Activated CD4-positive, alpha-beta T cell treated with anti-CD3 and anti-CD28 coated beads for 36 hours (primary cell): Measurements from ENCODE around the gene PRKCE. TPM values are rescaled to one million over a fixed set of nuclear protein-coding genes. Genes with fewer than 3 reads are reported as not detected.

Experiments used
- ATAC-seq: fragments of 200-7000 bp; cut with Tn5 transposase; one replicate; pipeline ENCODE4 v1.10.0; 2021; ENCODE audit warnings: mild to moderate bottlenecking, moderate library complexity
- CTCF ChIA-PET: fragments of 350-600 bp; sonication (Branson Sonifier 250); formaldehyde crosslinking; loops from one replicate; lab custom pipeline; 2021; ENCODE audit warnings: antibody characterized with exemption; lab: Charles Lee
- POLR2A ChIA-PET: fragments of 350-600 bp; sonication (Branson Sonifier 250); formaldehyde crosslinking; loops from one replicate; lab custom pipeline; 2021; ENCODE audit warnings: antibody characterized with exemption, inconsistent platforms; lab: Charles Lee
- DNase-seq: peaks from one replicate; pipeline ENCODE4 v3.0.0-alpha.2; 2020
- H3K27ac Mint-ChIP-seq: one replicate; pipeline ENCODE4 v1.8.0; 2021; ENCODE audit warnings: mixed read lengths
- H3K27me3 Mint-ChIP-seq: one replicate; pipeline ENCODE4 v1.8.0; 2021; ENCODE audit warnings: mixed read lengths
- H3K36me3 Mint-ChIP-seq: one replicate; pipeline ENCODE4 v1.8.0; 2021; ENCODE audit warnings: low read depth, mixed read lengths
- H3K4me1 Mint-ChIP-seq: one replicate; pipeline ENCODE4 v1.8.0; 2021; ENCODE audit warnings: mixed read lengths
- H3K4me3 Mint-ChIP-seq: one replicate; pipeline ENCODE4 v1.8.0; 2021; ENCODE audit warnings: mild to moderate bottlenecking, moderate library complexity, mixed read lengths
- H3K9me3 Mint-ChIP-seq: one replicate; pipeline ENCODE4 v1.8.0; 2021; ENCODE audit warnings: low read depth, mixed read lengths
- intact Hi-C, 2 experiments: fragments of 100-400 bp; cut with DNase I in 1 of 2; cut with micrococcal nuclease in 1 of 2; formaldehyde crosslinking; loops; one replicate each; pipeline versions ENCODE4 v1.14.2 to v1.15.1; 2022 to 2024; cut with DNase I, micrococcal nuclease
- total RNA-seq, 2 experiments: library from RNA; stranded (reverse); gene quantifications; one replicate each; pipeline ENCODE4 v1.2.3, GENCODE V29; 2021

Gene PRKCE
- total RNA-seq, 2 experiments from 2014 or later: 9.0 to 13.2 TPM

- Mint-ChIP-seq H3K4me3 (no peak overlapping the region), H3K4me1 (peaks cover 6% of the 10 kb centered on the region), H3K9me3 (peaks cover 10% of the 10 kb centered on the region), H3K27me3 (no peaks in the 10 kb centered on the region), H3K36me3 (peaks cover 9% of the 10 kb centered on the region), H3K27ac (no peak overlapping the region)
- POLR2A ChIA-PET: no interaction called here
- peak; percentile 84 for ATAC-seq
- CTCF ChIA-PET: interaction anchor here (1.1 kb wide), 1 partner anchor 36 kb away, joined by 5 read pairs; no protein-coding TSS in a partner anchor
- peak; percentile 40 for DNase-seq
- intact Hi-C loops: no loop called here
These were observed 447.2 kb downstream of the PRKCE start for GRCh38 chr2:46098621-46099062.

- intact Hi-C loops: no loop called here
- no peak for DNase-seq
- ATAC-seq: no peak
- Mint-ChIP-seq H3K27me3 (no peaks in the 10 kb centered on the region), H3K36me3 (peaks cover 16% of the 10 kb centered on the region), H3K9me3 (peaks cover 21% of the 10 kb centered on the region), H3K4me1 (peaks cover 6% of the 10 kb centered on the region), H3K4me3 (no peak overlapping the region), H3K27ac (no peak overlapping the region)
- POLR2A ChIA-PET: no interaction called here
- CTCF ChIA-PET: interaction anchor here (0.6 to 0.8 kb wide), 2 partner anchors 38 to 72 kb away, joined by 3 read pairs; no protein-coding TSS in a partner anchor
These were observed 450.2 kb downstream of the PRKCE start for GRCh38 chr2:46101557-46102220.

DNA sequence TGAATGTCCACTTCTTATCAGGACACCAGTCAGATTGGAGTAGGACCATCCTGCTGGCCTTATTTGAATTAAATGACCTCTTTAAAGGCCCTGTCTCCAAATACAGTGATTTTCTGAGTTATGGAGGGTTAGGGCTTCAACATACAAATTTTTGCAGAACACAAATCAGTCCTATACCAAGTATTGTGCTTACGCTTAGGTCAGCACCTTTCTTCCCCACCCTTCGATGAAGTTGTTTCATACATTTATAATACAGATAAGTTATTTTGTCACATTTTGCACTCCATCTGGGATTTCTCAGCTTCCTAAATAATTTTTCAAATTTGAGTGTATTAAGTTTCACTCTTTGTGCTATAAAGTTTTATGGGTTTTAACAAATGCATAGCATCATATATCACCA is 455.2 kb downstream of the PRKCE start:
- Mint-ChIP-seq H3K36me3 (peaks cover 14% of the 10 kb centered on the region), H3K4me3 (no peak overlapping the region), H3K4me1 (no peaks in the 10 kb centered on the region), H3K9me3 (peaks cover 21% of the 10 kb centered on the region), H3K27me3 (no peaks in the 10 kb centered on the region), H3K27ac (no peak overlapping the region)
- CTCF ChIA-PET: no interaction called here
- POLR2A ChIA-PET: no interaction called here
- ATAC-seq (no peak), DNase-seq (no peak)
- intact Hi-C loops: no loop called here

DNA sequence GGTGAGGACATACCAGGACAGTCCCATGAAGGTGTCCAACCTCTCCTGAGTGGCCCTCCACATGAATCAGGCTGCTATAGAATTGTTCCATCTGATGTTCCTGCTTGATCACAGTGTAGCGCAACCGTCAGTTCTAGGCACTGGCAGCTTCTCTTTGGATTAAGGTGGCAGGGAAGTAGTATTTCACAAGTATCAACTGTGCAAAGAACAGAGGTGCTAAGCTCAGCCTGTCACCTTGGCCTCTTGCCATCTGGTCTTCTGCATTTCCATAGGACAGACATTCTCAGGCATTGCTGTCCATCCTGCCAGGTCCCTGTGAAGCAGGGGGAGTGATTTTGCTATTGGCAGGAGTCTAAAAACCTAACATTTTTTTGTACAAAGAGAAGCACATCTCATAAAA is 463.5 kb downstream of the PRKCE start:
- no peaks in the 10 kb centered on the region for H3K27me3 Mint-ChIP-seq
- CTCF ChIA-PET: no interaction called here
- H3K27ac Mint-ChIP-seq: no peak overlapping the region
- DNase-seq: no peak
- H3K4me1 Mint-ChIP-seq: no peaks in the 10 kb centered on the region
- H3K9me3 Mint-ChIP-seq: no peaks in the 10 kb centered on the region
- H3K4me3 Mint-ChIP-seq: no peak overlapping the region
- intact Hi-C loops: no loop called here
- H3K36me3 Mint-ChIP-seq: no peaks in the 10 kb centered on the region
- no peak for ATAC-seq
- POLR2A ChIA-PET: no interaction called here

GRCh38 chr2:46116150-46116549 is 464.7 kb downstream of the PRKCE start:
- H3K4me1 Mint-ChIP-seq: no peaks in the 10 kb centered on the region
- DNase-seq (no peak), ATAC-seq (no peak)
- POLR2A ChIA-PET: no interaction called here
- no peaks in the 10 kb centered on the region for H3K27me3 Mint-ChIP-seq
- intact Hi-C loops: no loop called here
- CTCF ChIA-PET: no interaction called here
- no peak overlapping the region for H3K4me3 Mint-ChIP-seq
- H3K9me3 Mint-ChIP-seq: no peaks in the 10 kb centered on the region
- H3K36me3 Mint-ChIP-seq: no peaks in the 10 kb centered on the region
- H3K27ac Mint-ChIP-seq: no peak overlapping the region

DNA sequence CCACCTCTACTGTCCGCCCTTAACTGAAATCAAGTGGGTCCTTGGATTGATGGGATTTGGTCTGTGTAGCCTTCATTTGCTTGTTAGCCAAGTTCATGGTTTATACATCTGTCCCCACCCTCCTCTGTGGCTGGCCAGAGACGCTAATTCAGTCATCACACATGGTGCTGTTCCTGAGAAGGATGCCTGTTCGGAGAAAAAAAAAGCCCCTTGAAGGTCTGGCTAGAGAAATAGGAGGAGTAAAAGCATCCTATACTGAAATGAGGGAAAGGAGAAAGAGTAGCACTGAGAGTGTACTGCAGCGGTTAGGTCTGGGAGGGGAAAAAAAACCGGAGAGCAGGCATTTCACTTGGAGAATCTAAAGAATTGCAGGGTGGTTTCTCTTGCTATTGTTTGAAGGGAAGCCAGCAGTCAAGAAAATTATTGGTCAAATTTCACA is 465.1 kb downstream of the PRKCE start:
- no peaks in the 10 kb centered on the region for H3K27me3 Mint-ChIP-seq
- no peak for DNase-seq
- intact Hi-C loops: no loop called here
- H3K4me1 Mint-ChIP-seq: no peaks in the 10 kb centered on the region
- POLR2A ChIA-PET: no interaction called here
- no peak for ATAC-seq
- H3K9me3 Mint-ChIP-seq: no peaks in the 10 kb centered on the region
- H3K36me3 Mint-ChIP-seq: no peaks in the 10 kb centered on the region
- H3K27ac Mint-ChIP-seq: no peak overlapping the region
- H3K4me3 Mint-ChIP-seq: no peak overlapping the region
- CTCF ChIA-PET: no interaction called here

DNA sequence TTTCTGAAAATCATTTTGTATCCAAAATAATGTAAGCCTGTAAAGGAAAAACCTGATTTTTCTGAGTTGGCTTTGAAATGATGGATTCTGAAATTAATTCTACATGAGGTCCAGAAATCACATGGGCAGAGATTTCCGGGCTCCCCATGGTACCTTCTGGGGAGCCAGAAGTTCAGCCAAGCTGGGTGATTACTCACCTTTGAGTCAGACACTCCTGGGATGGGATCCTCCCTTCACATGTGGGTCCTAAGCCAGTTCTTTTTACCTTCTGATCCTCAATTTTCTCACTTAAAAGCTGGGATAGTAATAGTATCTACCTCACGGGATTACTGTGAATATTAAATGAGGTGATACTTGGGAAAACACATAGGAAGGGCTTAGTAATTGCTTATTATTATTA is 465.9 kb downstream of the PRKCE start:
- no peak for DNase-seq
- intact Hi-C loops: no loop called here
- no peaks in the 10 kb centered on the region for H3K4me1 Mint-ChIP-seq
- no peak overlapping the region for H3K4me3 Mint-ChIP-seq
- ChIA-PET CTCF (interaction anchor here (0.7 to 1.2 kb wide), 3 partner anchors 21 to 55 kb away, joined by 3 read pairs; no protein-coding TSS in a partner anchor), POLR2A (no interaction called here)
- no peak overlapping the region for H3K27ac Mint-ChIP-seq
- no peaks in the 10 kb centered on the region for H3K36me3 Mint-ChIP-seq
- no peaks in the 10 kb centered on the region for H3K27me3 Mint-ChIP-seq
- no peaks in the 10 kb centered on the region for H3K9me3 Mint-ChIP-seq
- no peak for ATAC-seq

DNA sequence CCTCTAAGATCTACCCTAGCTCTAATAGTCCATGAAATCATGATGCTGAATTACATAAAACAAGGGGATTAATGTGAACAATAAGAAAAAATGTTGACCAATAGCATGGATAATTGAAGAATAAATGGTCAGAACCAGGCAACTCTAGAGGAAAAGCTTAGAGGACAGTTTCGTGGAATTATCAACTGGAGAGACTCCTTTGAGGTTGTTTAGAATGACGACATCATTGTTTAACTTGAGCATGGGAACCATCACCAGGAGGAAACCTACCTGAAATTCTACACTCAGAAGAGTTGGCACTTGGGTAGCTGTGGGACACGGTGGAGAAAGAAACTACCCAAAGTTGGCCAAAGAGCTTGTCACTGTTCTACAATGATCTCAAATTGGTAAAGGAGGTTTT is 466.5 kb downstream of the PRKCE start:
- DNase-seq (no peak), ATAC-seq (no peak)
- ChIA-PET POLR2A (no interaction called here), CTCF (interaction anchor here (0.7 to 1.2 kb wide), 3 partner anchors 22 to 55 kb away, joined by 3 read pairs; no protein-coding TSS in a partner anchor)
- Mint-ChIP-seq H3K27ac (no peak overlapping the region), H3K9me3 (no peaks in the 10 kb centered on the region), H3K27me3 (no peaks in the 10 kb centered on the region), H3K36me3 (no peaks in the 10 kb centered on the region), H3K4me3 (no peak overlapping the region), H3K4me1 (no peaks in the 10 kb centered on the region)
- intact Hi-C loops: no loop called here

GRCh38 chr2:46118656-46119371 is 467.3 kb downstream of the PRKCE start:
- H3K9me3 Mint-ChIP-seq: no peaks in the 10 kb centered on the region
- POLR2A ChIA-PET: no interaction called here
- no peaks in the 10 kb centered on the region for H3K4me1 Mint-ChIP-seq
- no peaks in the 10 kb centered on the region for H3K27me3 Mint-ChIP-seq
- DNase-seq (no peak), ATAC-seq (no peak)
- no peaks in the 10 kb centered on the region for H3K36me3 Mint-ChIP-seq
- no peak overlapping the region for H3K4me3 Mint-ChIP-seq
- no peak overlapping the region for H3K27ac Mint-ChIP-seq
- intact Hi-C loops: no loop called here
- CTCF ChIA-PET: interaction anchor here (0.6 to 0.7 kb wide), 2 partner anchors 34 to 41 kb away, joined by 3 to 5 read pairs; no protein-coding TSS in a partner anchor

DNA sequence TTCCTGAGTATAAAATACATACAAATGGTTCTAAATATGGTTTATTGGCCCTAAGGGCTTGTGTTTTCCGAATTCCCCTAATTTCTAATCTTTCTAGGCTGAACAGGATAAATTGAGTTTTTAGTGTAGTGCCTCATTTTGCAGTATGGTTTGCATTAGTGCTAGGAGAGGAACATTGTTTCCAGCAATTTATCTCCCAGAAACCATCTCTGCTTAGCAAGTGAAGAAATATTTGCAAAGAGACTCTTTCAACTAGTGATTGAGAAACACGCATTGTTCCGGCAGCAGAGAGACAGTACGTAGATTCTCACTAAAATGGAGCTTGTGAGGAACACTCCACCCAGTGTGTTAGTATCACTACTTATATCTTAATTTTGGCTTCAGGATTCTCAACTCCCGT is 468.0 kb downstream of the PRKCE start:
- no peaks in the 10 kb centered on the region for H3K27me3 Mint-ChIP-seq
- no peak overlapping the region for H3K4me3 Mint-ChIP-seq
- CTCF ChIA-PET: interaction anchor here (0.6 to 1.9 kb wide), 3 partner anchors 10 to 42 kb away, joined by 3 to 7 read pairs (median 5); no protein-coding TSS in a partner anchor
- no peak overlapping the region for H3K27ac Mint-ChIP-seq
- intact Hi-C loops: no loop called here
- DNase-seq (no peak), ATAC-seq (no peak)
- POLR2A ChIA-PET: no interaction called here
- no peaks in the 10 kb centered on the region for H3K4me1 Mint-ChIP-seq
- H3K9me3 Mint-ChIP-seq: no peaks in the 10 kb centered on the region
- no peaks in the 10 kb centered on the region for H3K36me3 Mint-ChIP-seq

- Mint-ChIP-seq H3K4me3 (no peak overlapping the region), H3K27ac (no peak overlapping the region), H3K27me3 (no peaks in the 10 kb centered on the region), H3K4me1 (no peaks in the 10 kb centered on the region), H3K36me3 (no peaks in the 10 kb centered on the region), H3K9me3 (no peaks in the 10 kb centered on the region)
- ChIA-PET CTCF (interaction anchor here (1.9 kb wide), 1 partner anchor 8 kb away, joined by 7 read pairs; no protein-coding TSS in a partner anchor), POLR2A (no interaction called here)
- DNase-seq (no peak), ATAC-seq (no peak)
- intact Hi-C loops: no loop called here
These were observed 469.5 kb downstream of the PRKCE start for GRCh38 chr2:46120792-46121555.
